Natural killer cell (primary cell): ENCODE measurements around the gene PPM1J. TPM values are rescaled to one million over a fixed set of nuclear protein-coding genes. Genes with fewer than 3 reads are reported as not detected.

Source experiments
- ATAC-seq, 3 donors: fragments of 150-1000 bp in 2 of 3; fragments of 200-7000 bp in 1 of 3; cut with Tn5 transposase; 1 replicate in 1 of 3; 2 replicates in 2 of 3; pipeline ENCODE4 v1.10.0; 2021; ENCODE audit warnings: mild to moderate bottlenecking in 2 of 3, moderate library complexity in 2 of 3
- DNase-seq, 2 donors: peaks; one replicate each; pipeline versions ENCODE4 v3.0.0 to v3.0.0-alpha.2; 2013 to 2021; ENCODE audit warnings: mixed read lengths in 1 of 2
- H3K27ac ChIP-seq: one replicate; pipeline ENCODE4 v1.5.1; 2013; ENCODE audit warnings: mild to moderate bottlenecking, low read length
- H3K27me3 ChIP-seq: one replicate; pipeline ENCODE4 v1.6.1; 2013; ENCODE audit warnings: low read length; ENCODE audit not compliant: control insufficient read depth, insufficient read depth
- H3K36me3 ChIP-seq: one replicate; pipeline ENCODE4 v1.6.1; 2013; ENCODE audit warnings: low read length; ENCODE audit not compliant: control insufficient read depth, insufficient read depth
- H3K4me1 ChIP-seq: one replicate; pipeline ENCODE4 v1.6.1; 2013; ENCODE audit warnings: low read length; ENCODE audit not compliant: control insufficient read depth, insufficient read depth
- H3K4me3 ChIP-seq: one replicate; pipeline ENCODE4 v1.5.1; 2013; ENCODE audit warnings: low read length
- H3K9me3 ChIP-seq: one replicate; pipeline ENCODE4 v1.6.1; 2013; ENCODE audit warnings: low read length; ENCODE audit not compliant: control insufficient read depth, insufficient read depth
- H3K27ac Mint-ChIP-seq, 2 donors: one replicate each; pipeline ENCODE4 v1.8.0; 2022; ENCODE audit warnings: mild to moderate bottlenecking in 2 of 2, mixed read lengths in 2 of 2, moderate library complexity in 1 of 2
- H3K27me3 Mint-ChIP-seq, 2 donors: one replicate each; pipeline ENCODE4 v1.8.0; 2022; ENCODE audit warnings: low read depth in 2 of 2, mixed read lengths in 2 of 2
- H3K36me3 Mint-ChIP-seq: one replicate; pipeline ENCODE4 v1.8.0; 2022; ENCODE audit warnings: mixed read lengths
- H3K4me1 Mint-ChIP-seq, 2 donors: one replicate each; pipeline ENCODE4 v1.8.0; 2022; ENCODE audit warnings: mixed read lengths in 2 of 2
- H3K4me3 Mint-ChIP-seq: one replicate; pipeline ENCODE4 v1.8.0; 2022; ENCODE audit warnings: mild to moderate bottlenecking, moderate library complexity, mixed read lengths
- H3K9me3 Mint-ChIP-seq, 2 donors: one replicate each; pipeline ENCODE4 v1.8.0; 2022; ENCODE audit warnings: mixed read lengths in 2 of 2
- CTCF ChIP-seq: fragments of 200-600 bp; IDR thresholded peaks from one replicate; pipeline ENCODE4 v1.8.0; 2022; ENCODE audit warnings: antibody characterized with exemption
- WGBS: methylation state at CpG from one replicate; pipeline ENCODE4 v1.1.7; 2013; ENCODE audit warnings: missing lambda C conversion rate; ENCODE audit not compliant: insufficient coverage; 5-methylcytosine and 5-hydroxymethylcytosine counted together
- intact Hi-C: fragments of 100-400 bp; cut with micrococcal nuclease; formaldehyde crosslinking; loops from one replicate; pipeline ENCODE4 v1.14.2; 2022
- total RNA-seq, 4 donors: library from RNA; stranded (reverse); fragments of 120-200 nt in 1 of 4; gene quantifications; one replicate each; pipeline versions ENCODE4 v1.2.3 to v1.2.4, GENCODE V29; 2013 to 2022

PPM1J gene
- total RNA-seq, 3 donors from 2014 or later (not counting 1 experiment from before 2014, with no cell fraction given), result 0.26 TPM; not detected in 2

GRCh38 chr1:112693821-112694220 lies 21.3 kb downstream of the PPM1J start:
- Mint-ChIP-seq H3K4me1 (peaks cover 16 to 21% of the 10 kb centered on the region in 2 donors), H3K27ac (no peak overlapping the region), H3K4me3 (no peak overlapping the region), H3K9me3 (no peaks in the 10 kb centered on the region), H3K36me3 (peaks cover 15% of the 10 kb centered on the region), H3K27me3 (no peaks in the 10 kb centered on the region)
- 95% methylated on average over 6 of the region's 6 CpGs for WGBS
- peaks cover 23% of the 10 kb centered on the region for H3K4me1 ChIP-seq
- no peak for DNase-seq
- H3K27ac ChIP-seq, result no peak overlapping the region
- no peaks in the 10 kb centered on the region for H3K27me3 ChIP-seq
- no peak for TF ChIP-seq CTCF
- no peak for ATAC-seq
- intact Hi-C loops, result no loop called here
- no peaks in the 10 kb centered on the region for H3K9me3 ChIP-seq
- peaks cover 61% of the 10 kb centered on the region for H3K36me3 ChIP-seq
- no peak overlapping the region for H3K4me3 ChIP-seq

GRCh38 chr1:112692681-112693080 lies 22.5 kb downstream of the PPM1J start:
- Histone ChIP-seq H3K9me3 (no peaks in the 10 kb centered on the region), H3K4me1 (peaks cover 16% of the 10 kb centered on the region), H3K36me3 (peaks cover 58% of the 10 kb centered on the region), H3K27me3 (no peaks in the 10 kb centered on the region), H3K4me3 (no peak overlapping the region), H3K27ac (no peak overlapping the region)
- DNase-seq (no peak), ATAC-seq (no peak)
- no peaks in the 10 kb centered on the region for H3K9me3 Mint-ChIP-seq
- intact Hi-C loops, result no loop called here
- 94% methylated on average over 5 of the region's 5 CpGs for WGBS
- no peak overlapping the region for H3K4me3 Mint-ChIP-seq
- H3K27ac Mint-ChIP-seq, result no peak overlapping the region
- no peak for TF ChIP-seq CTCF
- H3K27me3 Mint-ChIP-seq, result no peaks in the 10 kb centered on the region
- peaks cover 21 to 31% of the 10 kb centered on the region in 2 donors for H3K4me1 Mint-ChIP-seq
- H3K36me3 Mint-ChIP-seq, result peaks cover 15% of the 10 kb centered on the region

GRCh38 chr1:112689842-112690237 lies 25.3 kb downstream of the PPM1J start:
- Histone ChIP-seq H3K4me1 (no peaks in the 10 kb centered on the region), H3K27me3 (no peaks in the 10 kb centered on the region), H3K27ac (no peak overlapping the region), H3K9me3 (no peaks in the 10 kb centered on the region), H3K4me3 (no peak overlapping the region), H3K36me3 (peaks cover 47% of the 10 kb centered on the region)
- peaks cover 15% of the 10 kb centered on the region for H3K36me3 Mint-ChIP-seq
- H3K27ac Mint-ChIP-seq, result no peak overlapping the region
- intact Hi-C loops, result no loop called here
- WGBS, result 98% methylated on average over 10 of the region's 11 CpGs
- no peak for DNase-seq
- no peak for TF ChIP-seq CTCF
- H3K4me3 Mint-ChIP-seq, result no peak overlapping the region
- no peak for ATAC-seq
- peaks cover 17 to 33% of the 10 kb centered on the region in 2 donors for H3K4me1 Mint-ChIP-seq
- H3K27me3 Mint-ChIP-seq, result no peaks in the 10 kb centered on the region
- H3K9me3 Mint-ChIP-seq, result no peaks in the 10 kb centered on the region

- H3K4me3 Mint-ChIP-seq, result no peak overlapping the region
- 97% methylated on average over 7 of the region's 9 CpGs for WGBS
- no peaks in the 10 kb centered on the region for H3K27me3 Mint-ChIP-seq
- H3K9me3 Mint-ChIP-seq, result no peaks in the 10 kb centered on the region
- Histone ChIP-seq H3K36me3 (peaks cover 41% of the 10 kb centered on the region), H3K4me1 (no peaks in the 10 kb centered on the region), H3K9me3 (no peaks in the 10 kb centered on the region), H3K27ac (no peak overlapping the region), H3K4me3 (no peak overlapping the region), H3K27me3 (no peaks in the 10 kb centered on the region)
- H3K36me3 Mint-ChIP-seq, result peaks cover 15% of the 10 kb centered on the region
- DNase-seq (no peak), ATAC-seq (no peak)
- H3K4me1 Mint-ChIP-seq, result peaks cover 17 to 33% of the 10 kb centered on the region in 2 donors
- intact Hi-C loops, result no loop called here
- peak overlapping the region in 1 of 2 donors; percentile 77 for H3K27ac Mint-ChIP-seq
- no peak for TF ChIP-seq CTCF
Measured at GRCh38 chr1:112689196-112689841, 25.8 kb downstream of the PPM1J start.
